GM23338 (cell line): ENCODE measurements around the gene EPHA3.

ENCODE experiments used
- CREB1 ChIP-seq: fragments of 250-450 bp; sonication (Bioruptor Pico); IDR thresholded peaks from 2 replicates; pipeline ENCODE4 v1.5.0; 2020; ENCODE audit warnings: low read depth, mild to moderate bottlenecking, moderate library complexity
- EZH2 ChIP-seq: fragments of 200-600 bp; sonication (generic); IDR thresholded peaks from one replicate; pipeline ENCODE4 v1.8.0; 2017; ENCODE audit warnings: antibody characterized with exemption, mild to moderate bottlenecking, low read depth; ENCODE audit not compliant: unreplicated experiment
- EZH2phosphoT487 ChIP-seq: fragments of 200-600 bp; sonication (generic); IDR thresholded peaks from one replicate; pipeline ENCODE4 v1.8.1; 2018; ENCODE audit warnings: antibody characterized with exemption; ENCODE audit not compliant: unreplicated experiment
- POLR2AphosphoS5 ChIP-seq: IDR thresholded peaks from 2 replicates; pipeline ENCODE4 v1.6.1; 2016; ENCODE audit warnings: antibody characterized with exemption, low read depth
- STAT1 ChIP-seq: IDR thresholded peaks from one replicate; pipeline ENCODE4 v1.6.1; 2016; ENCODE audit warnings: antibody characterized with exemption; ENCODE audit not compliant: unreplicated experiment
- ZNF331 ChIP-seq: fragments of 250-450 bp; sonication (Bioruptor Pico); IDR thresholded peaks from 2 replicates; pipeline ENCODE4 v1.5.0; 2020; ENCODE audit warnings: low read depth, mild to moderate bottlenecking, moderate library complexity
- TF ChIP-seq, protein P1 (sequence below), 2 experiments: fragments of 200-600 bp in 1 of 2; sonication (generic) in 1 of 2; conservative IDR thresholded peaks; 2 replicates each; pipeline versions ENCODE4 v1.5.1 to v1.6.1; 2016 to 2017; ENCODE audit warnings: antibody characterized with exemption in 2 of 2, low read depth in 2 of 2, mild to moderate bottlenecking in 2 of 2, moderate library complexity in 1 of 2
- TF ChIP-seq, protein P2 (sequence below): IDR thresholded peaks from one replicate; pipeline ENCODE4 v1.6.1; 2018; ENCODE audit warnings: antibody characterized with exemption; ENCODE audit not compliant: unreplicated experiment
- TF ChIP-seq, protein P3 (sequence below): IDR thresholded peaks from 2 replicates; pipeline ENCODE4 v1.6.1; 2016; ENCODE audit warnings: antibody characterized with exemption

DNA sequence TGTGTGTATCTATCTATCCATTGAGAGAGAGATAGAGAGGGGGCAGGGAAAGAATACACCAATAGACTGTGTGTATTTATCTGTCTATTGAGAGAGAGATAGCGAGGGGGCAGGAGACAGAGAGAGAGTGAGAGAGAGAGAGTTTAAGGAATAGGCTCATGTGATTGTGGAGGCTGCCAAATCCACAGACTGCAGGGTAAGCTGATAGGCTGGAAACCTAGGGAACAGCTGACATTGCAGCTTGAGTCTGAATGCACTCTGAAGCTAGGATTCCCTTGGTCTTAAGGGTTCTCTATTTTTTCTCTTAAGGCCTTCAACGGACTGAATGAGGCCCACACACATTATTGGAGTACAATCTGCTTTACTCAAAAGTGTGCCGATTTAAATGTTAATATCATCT is 255.8 kb downstream of the EPHA3 start:
- TF ChIP-seq, protein P1, sequence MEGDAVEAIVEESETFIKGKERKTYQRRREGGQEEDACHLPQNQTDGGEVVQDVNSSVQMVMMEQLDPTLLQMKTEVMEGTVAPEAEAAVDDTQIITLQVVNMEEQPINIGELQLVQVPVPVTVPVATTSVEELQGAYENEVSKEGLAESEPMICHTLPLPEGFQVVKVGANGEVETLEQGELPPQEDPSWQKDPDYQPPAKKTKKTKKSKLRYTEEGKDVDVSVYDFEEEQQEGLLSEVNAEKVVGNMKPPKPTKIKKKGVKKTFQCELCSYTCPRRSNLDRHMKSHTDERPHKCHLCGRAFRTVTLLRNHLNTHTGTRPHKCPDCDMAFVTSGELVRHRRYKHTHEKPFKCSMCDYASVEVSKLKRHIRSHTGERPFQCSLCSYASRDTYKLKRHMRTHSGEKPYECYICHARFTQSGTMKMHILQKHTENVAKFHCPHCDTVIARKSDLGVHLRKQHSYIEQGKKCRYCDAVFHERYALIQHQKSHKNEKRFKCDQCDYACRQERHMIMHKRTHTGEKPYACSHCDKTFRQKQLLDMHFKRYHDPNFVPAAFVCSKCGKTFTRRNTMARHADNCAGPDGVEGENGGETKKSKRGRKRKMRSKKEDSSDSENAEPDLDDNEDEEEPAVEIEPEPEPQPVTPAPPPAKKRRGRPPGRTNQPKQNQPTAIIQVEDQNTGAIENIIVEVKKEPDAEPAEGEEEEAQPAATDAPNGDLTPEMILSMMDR (conservative IDR thresholded peaks at IDR 0.05; ENCODE audit: low read depth in 2 of 2) = no peak
- no peak for TF ChIP-seq EZH2
- no peak for TF ChIP-seq EZH2phosphoT487
- no peak for TF ChIP-seq STAT1
- TF ChIP-seq, protein P2, sequence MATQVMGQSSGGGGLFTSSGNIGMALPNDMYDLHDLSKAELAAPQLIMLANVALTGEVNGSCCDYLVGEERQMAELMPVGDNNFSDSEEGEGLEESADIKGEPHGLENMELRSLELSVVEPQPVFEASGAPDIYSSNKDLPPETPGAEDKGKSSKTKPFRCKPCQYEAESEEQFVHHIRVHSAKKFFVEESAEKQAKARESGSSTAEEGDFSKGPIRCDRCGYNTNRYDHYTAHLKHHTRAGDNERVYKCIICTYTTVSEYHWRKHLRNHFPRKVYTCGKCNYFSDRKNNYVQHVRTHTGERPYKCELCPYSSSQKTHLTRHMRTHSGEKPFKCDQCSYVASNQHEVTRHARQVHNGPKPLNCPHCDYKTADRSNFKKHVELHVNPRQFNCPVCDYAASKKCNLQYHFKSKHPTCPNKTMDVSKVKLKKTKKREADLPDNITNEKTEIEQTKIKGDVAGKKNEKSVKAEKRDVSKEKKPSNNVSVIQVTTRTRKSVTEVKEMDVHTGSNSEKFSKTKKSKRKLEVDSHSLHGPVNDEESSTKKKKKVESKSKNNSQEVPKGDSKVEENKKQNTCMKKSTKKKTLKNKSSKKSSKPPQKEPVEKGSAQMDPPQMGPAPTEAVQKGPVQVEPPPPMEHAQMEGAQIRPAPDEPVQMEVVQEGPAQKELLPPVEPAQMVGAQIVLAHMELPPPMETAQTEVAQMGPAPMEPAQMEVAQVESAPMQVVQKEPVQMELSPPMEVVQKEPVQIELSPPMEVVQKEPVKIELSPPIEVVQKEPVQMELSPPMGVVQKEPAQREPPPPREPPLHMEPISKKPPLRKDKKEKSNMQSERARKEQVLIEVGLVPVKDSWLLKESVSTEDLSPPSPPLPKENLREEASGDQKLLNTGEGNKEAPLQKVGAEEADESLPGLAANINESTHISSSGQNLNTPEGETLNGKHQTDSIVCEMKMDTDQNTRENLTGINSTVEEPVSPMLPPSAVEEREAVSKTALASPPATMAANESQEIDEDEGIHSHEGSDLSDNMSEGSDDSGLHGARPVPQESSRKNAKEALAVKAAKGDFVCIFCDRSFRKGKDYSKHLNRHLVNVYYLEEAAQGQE = no peak
- no peak for TF ChIP-seq POLR2AphosphoS5
- no peak for TF ChIP-seq ZNF331 (CRISPR knock-in tag)
- no peak for TF ChIP-seq CREB1 (CRISPR knock-in tag)
- TF ChIP-seq, protein P3, sequence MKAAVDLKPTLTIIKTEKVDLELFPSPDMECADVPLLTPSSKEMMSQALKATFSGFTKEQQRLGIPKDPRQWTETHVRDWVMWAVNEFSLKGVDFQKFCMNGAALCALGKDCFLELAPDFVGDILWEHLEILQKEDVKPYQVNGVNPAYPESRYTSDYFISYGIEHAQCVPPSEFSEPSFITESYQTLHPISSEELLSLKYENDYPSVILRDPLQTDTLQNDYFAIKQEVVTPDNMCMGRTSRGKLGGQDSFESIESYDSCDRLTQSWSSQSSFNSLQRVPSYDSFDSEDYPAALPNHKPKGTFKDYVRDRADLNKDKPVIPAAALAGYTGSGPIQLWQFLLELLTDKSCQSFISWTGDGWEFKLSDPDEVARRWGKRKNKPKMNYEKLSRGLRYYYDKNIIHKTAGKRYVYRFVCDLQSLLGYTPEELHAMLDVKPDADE = no peak
